HG03108 (cell line): ENCODE data around the gene MRNIP.

Source experiments
- ATAC-seq: cut with Tn5 transposase; IDR thresholded peaks from one replicate; pipeline ENCODE4 v1.9.1; 2021; ENCODE audit warnings: moderate library complexity; ENCODE audit not compliant: unreplicated experiment

Gene MRNIP

GRCh38 chr5:179822444-179822990, 36.1 kb downstream of the MRNIP start:
- no peak for ATAC-seq

- no peak for ATAC-seq
Measured at GRCh38 chr5:179822059-179822432, 36.6 kb downstream of the MRNIP start.

- ATAC-seq = peak; percentile 44
Measured at GRCh38 chr5:179821298-179822058, 37.1 kb downstream of the MRNIP start.

DNA sequence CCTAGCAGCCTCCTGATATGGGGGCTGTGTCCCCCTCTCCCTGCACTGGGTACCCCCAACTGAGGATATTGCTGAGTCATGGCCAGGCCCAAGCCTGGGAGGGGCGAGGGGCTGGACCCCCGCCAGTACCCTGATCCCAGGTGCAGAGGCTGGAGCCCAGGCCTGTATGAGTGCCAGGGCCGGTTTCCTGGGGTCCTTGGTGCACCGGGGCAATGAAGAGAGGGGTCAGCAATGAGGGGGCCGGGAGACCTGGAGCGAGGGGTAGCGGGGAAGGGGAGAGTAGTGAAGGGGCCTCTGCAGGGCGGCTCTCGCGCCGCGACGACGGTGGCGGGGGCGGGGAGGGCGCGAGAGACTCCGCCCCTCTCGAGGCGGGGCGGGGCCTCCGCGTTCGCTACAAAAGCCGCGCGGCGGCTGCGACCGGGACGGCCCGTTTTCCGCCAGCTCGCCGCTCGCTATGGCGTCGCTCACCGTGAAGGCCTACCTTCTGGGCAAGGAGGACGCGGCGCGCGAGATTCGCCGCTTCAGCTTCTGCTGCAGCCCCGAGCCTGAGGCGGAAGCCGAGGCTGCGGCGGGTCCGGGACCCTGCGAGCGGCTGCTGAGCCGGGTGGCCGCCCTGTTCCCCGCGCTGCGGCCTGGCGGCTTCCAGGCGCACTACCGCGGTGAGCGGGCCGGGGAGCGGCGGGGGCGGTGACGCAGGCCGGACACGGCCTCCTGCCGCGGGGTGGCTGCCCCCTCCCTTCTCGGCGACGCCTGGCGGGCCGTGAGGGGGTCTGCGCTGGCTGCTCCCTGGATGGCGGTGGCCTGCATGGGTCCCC, 37.9 kb downstream of the MRNIP start, which contains the start of gene SQSTM1:
Gene SQSTM1 (plus strand): TSS at position 423 of the 815 bp plus-strand sequence. CDS start 32 bp downstream, at position 455.
- ATAC-seq = peak; percentile 32

- no peak for ATAC-seq
Measured at GRCh38 chr5:179820127-179820482, 38.5 kb downstream of the MRNIP start.

DNA sequence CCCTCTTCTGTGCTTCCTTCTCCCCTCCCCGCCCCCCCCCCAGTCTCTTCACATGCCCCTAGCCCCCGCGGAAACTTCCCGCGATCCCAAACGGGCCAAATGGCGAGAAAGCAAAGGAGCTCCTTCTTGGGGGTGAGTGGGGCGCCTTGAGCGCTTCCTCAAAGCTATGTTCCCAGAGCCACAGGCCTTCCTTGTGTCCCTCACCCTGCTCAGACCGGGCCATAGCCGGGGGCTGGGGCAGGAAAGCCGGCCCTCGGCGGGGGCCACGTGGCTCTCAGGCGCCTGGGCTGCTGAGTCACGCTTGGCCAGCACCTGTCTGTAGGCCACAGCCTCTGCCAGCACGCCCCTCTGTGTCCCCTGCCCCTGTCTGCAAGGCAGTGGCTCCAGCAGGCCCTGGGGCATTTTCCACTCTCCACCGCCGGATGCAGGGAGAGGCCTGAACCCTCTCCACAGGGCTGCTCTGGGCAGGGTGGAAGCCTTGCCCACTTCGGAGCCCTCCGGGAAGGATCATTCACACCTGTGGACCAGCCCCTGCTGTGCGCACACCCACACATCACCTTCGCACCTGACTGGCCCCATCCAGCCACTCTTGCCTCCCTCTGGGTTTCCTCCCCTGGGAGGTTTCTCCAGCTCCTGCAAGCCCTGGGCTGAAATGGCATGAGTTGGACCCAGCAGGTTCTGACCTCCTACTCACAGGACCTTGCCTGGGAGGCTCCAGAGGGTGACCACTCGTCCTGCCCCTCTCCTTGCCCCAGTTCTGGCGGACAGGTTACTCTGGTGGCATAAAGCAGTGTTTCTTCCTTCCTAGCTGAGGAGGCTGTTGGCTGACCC, 39.1 kb downstream of the MRNIP start:
- ATAC-seq = no peak

GRCh38 chr5:179818746-179819295, 39.8 kb downstream of the MRNIP start:
- ATAC-seq = peak; percentile 60

DNA sequence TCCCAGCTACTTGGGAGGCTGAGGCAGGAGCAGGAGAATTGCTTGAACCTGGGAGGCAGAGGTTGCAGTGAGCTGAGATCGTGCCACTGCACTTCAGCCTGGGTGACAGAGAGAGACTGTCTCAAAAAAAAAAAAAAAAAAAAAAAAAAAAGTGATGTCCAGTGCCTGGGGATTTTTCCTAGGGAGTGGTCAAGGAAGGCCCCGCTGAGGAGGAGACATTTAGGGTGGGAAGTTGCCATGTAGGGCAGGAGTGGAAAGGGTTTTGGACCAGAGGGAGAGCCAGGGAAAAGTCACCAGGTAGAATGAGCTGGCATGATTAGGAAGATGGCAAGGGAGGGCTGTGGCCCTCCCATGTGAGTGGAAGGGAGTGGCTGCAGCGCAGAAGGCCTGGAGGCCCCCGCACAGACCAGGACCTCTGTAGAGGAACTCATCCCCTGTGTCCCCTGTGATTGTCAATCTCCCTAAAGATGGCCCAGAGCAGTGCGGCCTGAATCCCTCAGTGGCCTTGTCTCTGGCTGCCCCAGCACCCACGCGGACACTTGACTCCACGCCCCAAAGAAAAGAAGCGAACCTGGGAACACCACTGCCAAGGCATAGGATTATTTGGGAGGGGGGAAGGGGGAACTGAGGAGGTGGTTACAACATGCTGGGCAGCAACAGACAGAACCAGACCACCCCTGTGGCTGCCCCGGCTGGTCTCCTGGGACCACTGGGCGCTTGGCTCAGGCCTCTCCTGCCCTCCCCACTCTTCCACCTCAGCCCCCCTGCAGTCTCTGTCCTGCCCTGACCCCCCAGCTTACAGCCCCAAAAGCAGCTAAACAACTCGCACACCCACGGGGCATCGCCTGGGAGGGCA, 40.5 kb downstream of the MRNIP start:
- no peak for ATAC-seq

DNA sequence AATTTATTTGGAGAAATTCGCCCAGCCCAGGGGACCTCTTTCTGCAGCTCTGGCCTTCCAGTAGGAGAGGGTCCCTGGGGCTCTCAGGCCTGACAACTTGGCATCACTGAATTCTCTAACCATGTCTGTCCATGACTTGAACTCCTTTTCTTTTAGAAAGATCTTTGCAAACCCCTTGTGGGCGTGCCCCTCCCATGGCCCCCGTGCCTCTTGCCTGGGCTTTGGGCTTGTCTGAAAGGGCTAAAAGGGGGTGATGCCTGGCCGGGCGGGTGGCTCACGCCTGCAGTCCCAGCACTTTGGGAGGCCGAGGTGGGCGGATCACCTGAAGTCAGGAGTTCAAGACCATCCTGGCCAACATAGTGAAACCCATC, 41.2 kb downstream of the MRNIP start:
- ATAC-seq = no peak

- no peak for ATAC-seq
Measured at GRCh38 chr5:179816796-179817469, 41.7 kb downstream of the MRNIP start.

DNA sequence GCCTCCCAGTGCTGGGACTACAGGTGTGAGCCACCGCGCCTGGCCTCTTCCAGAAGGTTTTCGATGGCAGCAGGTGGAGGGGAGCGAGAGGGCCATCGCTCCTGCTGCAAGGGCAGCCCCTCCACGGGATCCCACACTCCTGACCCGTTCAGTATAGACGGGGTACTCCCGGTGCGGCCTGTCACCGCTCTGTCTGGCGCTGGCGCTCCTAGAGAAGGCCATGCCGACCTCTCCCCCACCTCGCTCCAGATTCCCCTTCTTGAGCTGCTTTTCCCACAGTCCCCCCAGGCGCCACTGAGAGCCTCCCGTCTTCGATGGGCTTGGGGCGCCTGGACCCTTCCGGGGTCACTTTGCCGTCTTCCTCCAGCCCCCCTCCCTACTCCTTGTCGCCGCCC, 42.2 kb downstream of the MRNIP start:
- no peak for ATAC-seq

- no peak for ATAC-seq
Measured at GRCh38 chr5:179815491-179816249, 42.9 kb downstream of the MRNIP start.

- ATAC-seq = no peak
Measured at GRCh38 chr5:179814090-179814489, 44.5 kb downstream of the MRNIP start.

GRCh38 chr5:179812997-179813607, 45.5 kb downstream of the MRNIP start:
- no peak for ATAC-seq

GRCh38 chr5:179812135-179812825, 46.3 kb downstream of the MRNIP start:
- no peak for ATAC-seq

GRCh38 chr5:179806250-179807048, 52.2 kb downstream of the MRNIP start, which contains the start of gene MGAT4B:
MGAT4B (minus strand) TSS chr5:179806866; CDS start chr5:179806583, 283 bp downstream.
- ATAC-seq = peak; percentile 56
